SK-N-SH (cell line): ENCODE results near the gene TNFAIP1. TPM values are rescaled to one million over a fixed set of nuclear protein-coding genes. Genes with fewer than 3 reads are reported as not detected.

Source experiments
- CTCF ChIA-PET: fragments of 300-600, 350-600 bp; formaldehyde crosslinking; extraction: SDS; loops from one replicate; lab custom pipeline; 2021; lab: Yijun Ruan, JAX
- POLR2A ChIA-PET: fragments of 350-600 bp; sonication (Branson Sonifier 250); formaldehyde crosslinking; extraction: SDS; loops from one replicate; lab custom pipeline; 2020; ENCODE audit warnings: antibody characterized with exemption, inconsistent platforms; lab: Yijun Ruan, JAX
- DNase-seq: peaks from one replicate; pipeline ENCODE4 v3.0.0; 2012
- H2AFZ ChIP-seq: fragments of 200-600 bp; sonication (generic); 2 replicates; pipeline ENCODE4 v1.8.1; 2016; ENCODE audit warnings: antibody characterized with exemption, mild to moderate bottlenecking, low read depth
- H3F3A ChIP-seq: fragments of 200-600 bp; sonication (generic); replicated peaks from 2 replicates; pipeline ENCODE3; 2016; ENCODE audit warnings: antibody characterized with exemption, mild to moderate bottlenecking; ENCODE audit not compliant: insufficient read depth
- H3K27ac ChIP-seq, 2 experiments: fragments of 200-500 bp in 1 of 2; fragments of 200-600 bp in 1 of 2; sonication (Bioruptor generic) in 1 of 2; sonication (generic), shearing (Covaris generic) in 1 of 2; 2 replicates each; pipeline versions ENCODE4 v1.5.1 to v1.6.1; 2014 to 2016; ENCODE audit warnings: low read depth in 2 of 2, inconsistent platforms in 1 of 2, low read length in 1 of 2, mild to moderate bottlenecking in 1 of 2, mixed read lengths in 1 of 2
- H3K27me3 ChIP-seq: fragments of 200-600 bp; sonication (generic), shearing (Covaris generic); 2 replicates; pipeline ENCODE4 v1.6.1; 2016; ENCODE audit warnings: mixed run types; ENCODE audit not compliant: insufficient read depth
- H3K36me3 ChIP-seq, 2 experiments: fragments of 200-500 bp in 1 of 2; fragments of 200-600 bp in 1 of 2; sonication (Bioruptor generic) in 1 of 2; sonication (generic) in 1 of 2; replicated peaks in 1 of 2; 2 replicates each; pipeline versions ENCODE3 to v1.5.1; 2014 to 2016; ENCODE audit warnings: low read length in 1 of 2, mild to moderate bottlenecking in 1 of 2; ENCODE audit not compliant: insufficient read depth in 2 of 2, control insufficient read depth in 1 of 2
- H3K4me1 ChIP-seq, 2 experiments: fragments of 200-500 bp in 1 of 2; fragments of 200-600 bp in 1 of 2; sonication (Bioruptor generic) in 1 of 2; sonication (generic), shearing (Covaris generic) in 1 of 2; 2 replicates each; pipeline versions ENCODE4 v1.5.1 to v1.6.1; 2014 to 2016; ENCODE audit warnings: low read depth in 1 of 2, low read length in 1 of 2, mixed run types in 1 of 2; ENCODE audit not compliant: insufficient read depth in 2 of 2, control insufficient read depth in 1 of 2
- H3K4me2 ChIP-seq: fragments of 200-600 bp; sonication (generic), shearing (Covaris generic); 2 replicates; pipeline ENCODE4 v1.6.1; 2017; ENCODE audit warnings: mixed run types
- H3K4me3 ChIP-seq, 2 experiments: fragments of 200-500 bp in 1 of 2; fragments of 200-600 bp in 1 of 2; sonication (Bioruptor generic) in 1 of 2; sonication (generic), shearing (Covaris generic) in 1 of 2; 2 replicates each; pipeline versions ENCODE4 v1.5.1 to v1.8.1; 2014 to 2016; ENCODE audit warnings: low read depth in 2 of 2, inconsistent platforms in 1 of 2, low read length in 1 of 2, mild to moderate bottlenecking in 1 of 2, mixed read lengths in 1 of 2, moderate library complexity in 1 of 2
- H3K79me2 ChIP-seq: fragments of 200-600 bp; sonication (generic); 2 replicates; pipeline ENCODE4 v1.8.1; 2017; ENCODE audit warnings: mild to moderate bottlenecking; ENCODE audit not compliant: insufficient read depth
- H3K9ac ChIP-seq: fragments of 200-600 bp; sonication (generic); 2 replicates; pipeline ENCODE4 v1.6.1; 2017; ENCODE audit warnings: mixed run types
- H3K9me2 ChIP-seq: fragments of 200-600 bp; sonication (generic); 2 replicates; pipeline ENCODE4 v1.6.1; 2017; ENCODE audit warnings: mixed run types
- H3K9me3 ChIP-seq: fragments of 200-600 bp; sonication (generic); 2 replicates; pipeline ENCODE4 v1.6.1; 2017; ENCODE audit warnings: mixed run types, mild to moderate bottlenecking, moderate library complexity
- H4K20me1 ChIP-seq: fragments of 200-600 bp; sonication (generic); 2 replicates; pipeline ENCODE4 v1.6.1; 2017; ENCODE audit warnings: mild to moderate bottlenecking, mixed run types; ENCODE audit not compliant: insufficient read depth
- CHD2 ChIP-seq: fragments of 150-350 bp; IDR thresholded peaks from 2 replicates; pipeline ENCODE4 v1.6.1; 2018; ENCODE audit warnings: low read length; ENCODE audit not compliant: partially characterized antibody
- CTCF ChIP-seq: fragments of 200-600 bp; sonication (generic); IDR thresholded peaks from 2 replicates; pipeline ENCODE4 v1.6.1; 2017; ENCODE audit warnings: antibody characterized with exemption, mild to moderate bottlenecking, moderate library complexity
- ELF1 ChIP-seq: IDR thresholded peaks from 2 replicates; pipeline ENCODE4 v1.4.0; 2012
- EZH2phosphoT487 ChIP-seq: fragments of 200-600 bp; sonication (generic); IDR thresholded peaks from 2 replicates; pipeline ENCODE4 v1.6.1; 2017; ENCODE audit warnings: low read depth, mixed run types, mild to moderate bottlenecking, antibody characterized with exemption, moderate library complexity, borderline replicate concordance
- FOSL2 ChIP-seq: IDR thresholded peaks from 2 replicates; pipeline ENCODE4 v1.4.0; 2012; ENCODE audit warnings: low read depth, mild to moderate bottlenecking, moderate library complexity, borderline replicate concordance
- FOXJ3 ChIP-seq: sonication (generic); formaldehyde crosslinking; IDR thresholded peaks from 2 replicates; pipeline ENCODE4 v1.5.1; 2020; ENCODE audit warnings: mild to moderate bottlenecking, missing genetic modification reagents
- FOXM1 ChIP-seq: IDR thresholded peaks from 2 replicates; pipeline ENCODE4 v1.4.0; 2012; ENCODE audit warnings: low read depth, mild to moderate bottlenecking
- GATA2 ChIP-seq: sonication (generic); formaldehyde crosslinking; IDR thresholded peaks from 2 replicates; pipeline ENCODE4 v1.5.0; 2020; ENCODE audit warnings: mild to moderate bottlenecking, missing genetic modification reagents
- IRF3 ChIP-seq: fragments of 150-350 bp; IDR thresholded peaks from 2 replicates; pipeline ENCODE4 v1.6.1; 2016; ENCODE audit warnings: mild to moderate bottlenecking, low read depth, low read length
- JUND ChIP-seq: IDR thresholded peaks from 2 replicates; pipeline ENCODE4 v1.4.0; 2012
- MEF2A ChIP-seq: IDR thresholded peaks from 2 replicates; pipeline ENCODE4 v1.4.0; 2012; ENCODE audit warnings: low read depth, borderline replicate concordance
- MXI1 ChIP-seq: IDR thresholded peaks from 2 replicates; pipeline ENCODE4 v1.6.1; 2012; ENCODE audit warnings: mild to moderate bottlenecking, low read depth, low read length, improper control_type of control experiment
- NFIC ChIP-seq: IDR thresholded peaks from 2 replicates; pipeline ENCODE4 v1.4.0; 2012; ENCODE audit warnings: borderline replicate concordance
- NRF1 ChIP-seq: IDR thresholded peaks from 2 replicates; pipeline ENCODE4 v1.6.1; 2012; ENCODE audit warnings: low read depth, mild to moderate bottlenecking, low read length
- POLR2AphosphoS5 ChIP-seq: IDR thresholded peaks from 2 replicates; pipeline ENCODE4 v1.6.1; 2012; ENCODE audit warnings: low read depth, low read length
- RCOR1 ChIP-seq: fragments of 150-350 bp; IDR thresholded peaks from 2 replicates; pipeline ENCODE4 v1.6.1; 2017; ENCODE audit warnings: antibody characterized with exemption, low read length
- RFX5 ChIP-seq: IDR thresholded peaks from 2 replicates; pipeline ENCODE4 v1.6.1; 2012; ENCODE audit warnings: mild to moderate bottlenecking, improper control_type of control experiment, low read length
- RXRA ChIP-seq: IDR thresholded peaks from 2 replicates; pipeline ENCODE4 v1.4.0; 2012; ENCODE audit warnings: low read depth, mild to moderate bottlenecking, borderline replicate concordance
- SIN3A ChIP-seq: IDR thresholded peaks from 2 replicates; pipeline ENCODE4 v1.6.1; 2012; ENCODE audit warnings: low read depth, mild to moderate bottlenecking, low read length, moderate library complexity, borderline replicate concordance
- SMC3 ChIP-seq: IDR thresholded peaks from 2 replicates; pipeline ENCODE4 v1.6.1; 2012; ENCODE audit warnings: low read depth, low read length, improper control_type of control experiment
- TCF12 ChIP-seq: IDR thresholded peaks from 2 replicates; pipeline ENCODE4 v1.4.0; 2012
- TEAD4 ChIP-seq: IDR thresholded peaks from 2 replicates; pipeline ENCODE4 v1.4.0; 2012; ENCODE audit warnings: mild to moderate bottlenecking, borderline replicate concordance; ENCODE audit not compliant: insufficient read depth
- ZBTB33 ChIP-seq: IDR thresholded peaks from 2 replicates; pipeline ENCODE4 v1.4.0; 2012; ENCODE audit warnings: low read depth, borderline replicate concordance
- WGBS: methylation state at CpG from one replicate; pipeline ENCODE4 v1.1.6; 2017; ENCODE audit warnings: low lambda C conversion rate; 5-methylcytosine and 5-hydroxymethylcytosine counted together
- polyA plus RNA-seq, 3 experiments: library from polyadenylated mRNA; depleted of rRNA; stranded (reverse); fragments of >200 nt; gene quantifications; 2 replicates each; pipeline ENCODE4 v1.2.3, GENCODE V29; 2012

The TNFAIP1 gene
- polyA plus RNA-seq, 1 of the 3 experiments (the other 2 are of a cell fraction), result 52.0 TPM

- DNase-seq, result no peak
- WGBS, result 93% methylated on average over 7 of the region's 7 CpGs
- H3K9me3 ChIP-seq, result no peaks in the 10 kb centered on the region
- H3K27me3 ChIP-seq, result no peaks in the 10 kb centered on the region
- ChIA-PET POLR2A (no interaction called here), CTCF (interaction anchor here (0.7 to 1.9 kb wide), 4 partner anchors 9 to 521 kb away, joined by 3 to 6 read pairs (median 4); partner anchors contain the start of genes IFT20 and TNFAIP1)
- no peak overlapping the region for H2AFZ ChIP-seq
- H3F3A ChIP-seq, result peaks cover 4% of the 10 kb centered on the region
- H3K4me1 ChIP-seq, result peaks cover 0 to 2% of the 10 kb centered on the region in 2 experiments; a peak in 1 of 4 replicates
- H3K4me2 ChIP-seq, result no peak overlapping the region
- H3K9ac ChIP-seq, result no peak overlapping the region
- H3K36me3 ChIP-seq, result peaks cover 25 to 39% of the 10 kb centered on the region in 2 experiments
- peaks cover 10% of the 10 kb centered on the region; the same call in 1 of the 2 replicates for H3K79me2 ChIP-seq
- TF ChIP-seq SIN3A (no peak), FOSL2 (no peak), IRF3 (no peak), FOXM1 (no peak), TEAD4 (no peak), CHD2 (no peak), TCF12 (no peak), SMC3 (no peak), FOXJ3 (CRISPR knock-in tag) (no peak), RFX5 (no peak), MEF2A (no peak), NFIC (no peak), POLR2AphosphoS5 (no peak), ZBTB33 (no peak)
- no peak overlapping the region for H3K4me3 ChIP-seq
- no peak overlapping the region for H3K27ac ChIP-seq
- H4K20me1 ChIP-seq, result no peaks in the 10 kb centered on the region
- no peaks in the 10 kb centered on the region for H3K9me2 ChIP-seq
These were observed 9.4 kb upstream of the TNFAIP1 start for GRCh38 chr17:28326114-28326513.

GRCh38 chr17:28327031-28327607 is 8.4 kb upstream of the TNFAIP1 start:
- no peak overlapping the region for H3K4me3 ChIP-seq
- peaks cover 19% of the 10 kb centered on the region for H3K79me2 ChIP-seq
- POLR2A ChIA-PET, result no interaction called here
- no peak overlapping the region for H3K27ac ChIP-seq
- no peaks in the 10 kb centered on the region for H4K20me1 ChIP-seq
- DNase-seq, result no peak
- H3K4me1 ChIP-seq, result peaks cover 0 to 2% of the 10 kb centered on the region in 2 experiments; a peak in 1 of 4 replicates
- H3K36me3 ChIP-seq, result peaks cover 25 to 49% of the 10 kb centered on the region in 2 experiments
- WGBS, result 93% methylated on average over 9 of the region's 9 CpGs
- no peaks in the 10 kb centered on the region for H3K9me3 ChIP-seq
- peaks cover 4% of the 10 kb centered on the region for H3F3A ChIP-seq
- H2AFZ ChIP-seq, result no peak overlapping the region
- CTCF ChIA-PET, result no interaction called here
- no peak for TF ChIP-seq NFIC
- TF ChIP-seq RXRA, result no peak
- TF ChIP-seq NRF1, result no peak
- TF ChIP-seq JUND, result no peak
- no peak for TF ChIP-seq ELF1
- no peak for TF ChIP-seq MEF2A
- no peak for TF ChIP-seq EZH2phosphoT487
- TF ChIP-seq GATA2, result no peak
- TF ChIP-seq MXI1, result no peak
- no peak for TF ChIP-seq CTCF
- no peak for TF ChIP-seq TEAD4
- TF ChIP-seq SMC3, result no peak
- no peak for TF ChIP-seq RCOR1
- H3K4me2 ChIP-seq, result no peak overlapping the region
- no peaks in the 10 kb centered on the region for H3K27me3 ChIP-seq
- H3K9me2 ChIP-seq, result no peaks in the 10 kb centered on the region
- H3K9ac ChIP-seq, result no peak overlapping the region
